Left ventricle myocardium inferior (tissue), 1 donor: ENCODE measurements around the gene HCCS. TPM values are rescaled to one million over a fixed set of nuclear protein-coding genes. Genes with fewer than 3 reads are reported as not detected.

Experiments
- DNase-seq: peaks from one replicate; pipeline ENCODE4 v3.0.0-alpha.2; 2020
- H3K27ac ChIP-seq: fragments of 200-600 bp; replicated peaks from 2 replicates; pipeline ENCODE4 v1.8.0; 2021
- H3K27me3 ChIP-seq: fragments of 200-600 bp; 2 replicates; pipeline ENCODE4 v1.8.0; 2021; ENCODE audit warnings: low read depth
- H3K36me3 ChIP-seq: fragments of 200-600 bp; 2 replicates; pipeline ENCODE4 v1.8.0; 2021
- H3K4me1 ChIP-seq: fragments of 200-600 bp; 2 replicates; pipeline ENCODE4 v1.8.0; 2021
- H3K4me3 ChIP-seq: fragments of 200-600 bp; 2 replicates; pipeline ENCODE4 v1.8.0; 2021; ENCODE audit warnings: mild to moderate bottlenecking, moderate library complexity
- H3K9me3 ChIP-seq: fragments of 200-600 bp; replicated peaks from 2 replicates; pipeline ENCODE4 v1.8.0; 2021
- CTCF ChIP-seq: fragments of 200-600 bp; IDR thresholded peaks from 2 replicates; pipeline ENCODE4 v1.8.0; 2021; ENCODE audit warnings: antibody characterized with exemption, mild to moderate bottlenecking, borderline replicate concordance
- intact Hi-C: fragments of 100-400 bp; cut with micrococcal nuclease; formaldehyde crosslinking; loops from one replicate; pipeline ENCODE4 v1.11.0; 2022
- total RNA-seq: library from RNA; stranded (reverse); fragmentation: NEBNext Ultra II Directional; extraction: Animal tissue kit (Norgen Biotek cat#: 25700); gene quantifications from one replicate; pipeline ENCODE4 v1.2.1, GENCODE V29; 2021
- donor health status: DM: no; HTN: yes; CAD: no; lungs with severe emphysema.

HCCS gene
- total RNA-seq, 1 donor from 2014 or later, result 60.9 TPM

GRCh38 chrX:11146411-11146810 is 35.3 kb downstream of the HCCS start:
- Histone ChIP-seq H3K4me1 (no peaks in the 10 kb centered on the region), H3K27ac (no peak overlapping the region), H3K27me3 (no peaks in the 10 kb centered on the region), H3K36me3 (no peaks in the 10 kb centered on the region), H3K9me3 (no peaks in the 10 kb centered on the region), H3K4me3 (no peak overlapping the region)
- no peak for DNase-seq
- TF ChIP-seq CTCF, result no peak
- intact Hi-C loops, result no loop called here

GRCh38 chrX:11148401-11148800 is 37.3 kb downstream of the HCCS start:
- Histone ChIP-seq H3K36me3 (no peaks in the 10 kb centered on the region), H3K4me1 (no peaks in the 10 kb centered on the region), H3K27me3 (no peaks in the 10 kb centered on the region), H3K27ac (no peak overlapping the region), H3K4me3 (no peak overlapping the region), H3K9me3 (no peaks in the 10 kb centered on the region)
- no peak for DNase-seq
- TF ChIP-seq CTCF, result no peak
- intact Hi-C loops, result no loop called here

- no peaks in the 10 kb centered on the region for H3K36me3 ChIP-seq
- no peaks in the 10 kb centered on the region for H3K27me3 ChIP-seq
- DNase-seq, result no peak
- intact Hi-C loops, result no loop called here
- H3K4me1 ChIP-seq, result no peaks in the 10 kb centered on the region
- no peak overlapping the region for H3K4me3 ChIP-seq
- H3K27ac ChIP-seq, result no peak overlapping the region
- no peak for TF ChIP-seq CTCF
- no peaks in the 10 kb centered on the region for H3K9me3 ChIP-seq
Measured at GRCh38 chrX:11151799-11152559, 40.8 kb downstream of the HCCS start.

- intact Hi-C loops, result no loop called here
- no peak for TF ChIP-seq CTCF
- no peak for DNase-seq
- Histone ChIP-seq H3K27me3 (no peaks in the 10 kb centered on the region), H3K9me3 (no peaks in the 10 kb centered on the region), H3K36me3 (no peaks in the 10 kb centered on the region), H3K4me3 (no peak overlapping the region), H3K4me1 (no peaks in the 10 kb centered on the region), H3K27ac (no peak overlapping the region)
Measured at GRCh38 chrX:11159149-11159548, 48.0 kb downstream of the HCCS start.

- no peak for TF ChIP-seq CTCF
- H3K4me1 ChIP-seq, result no peaks in the 10 kb centered on the region
- peak overlapping the region; percentile 50 for H3K27ac ChIP-seq
- DNase-seq, result no peak
- no peaks in the 10 kb centered on the region for H3K9me3 ChIP-seq
- intact Hi-C loops, result no loop called here
- no peaks in the 10 kb centered on the region for H3K27me3 ChIP-seq
- H3K36me3 ChIP-seq, result no peaks in the 10 kb centered on the region
- H3K4me3 ChIP-seq, result no peak overlapping the region
Measured at GRCh38 chrX:11164433-11164832, 53.3 kb downstream of the HCCS start.
